Measurements from ENCODE around the gene THAP7.
"Not testable (repeated sequence)": the region's sequence is repeated elsewhere in the genome, so short reads cannot be mapped to it uniquely, and the experiment has no call there.

Gene THAP7

DNA sequence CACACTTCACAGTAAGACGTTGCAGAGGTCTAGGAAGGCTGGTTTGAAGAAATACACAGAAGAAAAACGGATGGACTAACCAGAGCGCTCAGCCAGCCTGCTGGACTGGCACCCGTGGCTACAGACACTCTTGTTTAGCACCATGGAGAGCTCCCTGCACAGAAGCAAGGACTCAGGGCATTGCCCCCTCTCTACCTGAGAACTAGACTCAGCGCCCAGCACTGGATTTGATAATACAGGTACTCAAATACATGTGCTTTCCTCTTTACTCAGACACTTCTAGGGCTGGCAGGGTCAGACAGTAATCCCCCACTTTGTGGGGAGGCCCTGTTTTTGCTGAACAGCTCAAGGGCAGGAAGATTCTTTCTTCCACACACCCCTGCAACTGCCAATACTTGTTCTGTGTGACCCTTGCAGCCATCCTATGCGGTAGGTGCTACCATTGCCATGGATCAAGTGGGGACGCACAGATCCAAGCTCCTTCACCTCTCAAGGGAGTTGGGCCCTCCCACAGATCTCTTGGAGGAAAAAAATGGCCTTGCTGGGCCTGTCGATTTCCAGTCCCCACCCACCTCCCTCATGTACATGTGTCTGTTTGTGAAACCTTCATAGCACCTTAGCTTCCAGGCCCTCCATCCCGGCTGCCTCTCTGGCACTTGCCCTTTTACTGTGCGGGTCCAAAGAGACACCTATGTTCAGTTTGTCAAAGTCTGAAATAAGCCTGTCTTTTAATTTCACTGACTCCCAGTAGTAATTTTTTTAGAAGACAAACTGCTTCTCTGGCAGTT lies 7.9 kb upstream of the THAP7 start:
- H3K4me3 ChIP-seq (replicated peaks; ENCODE audit: low read depth, low read length) = no peak overlapping the region
- TF ChIP-seq, protein P1, sequence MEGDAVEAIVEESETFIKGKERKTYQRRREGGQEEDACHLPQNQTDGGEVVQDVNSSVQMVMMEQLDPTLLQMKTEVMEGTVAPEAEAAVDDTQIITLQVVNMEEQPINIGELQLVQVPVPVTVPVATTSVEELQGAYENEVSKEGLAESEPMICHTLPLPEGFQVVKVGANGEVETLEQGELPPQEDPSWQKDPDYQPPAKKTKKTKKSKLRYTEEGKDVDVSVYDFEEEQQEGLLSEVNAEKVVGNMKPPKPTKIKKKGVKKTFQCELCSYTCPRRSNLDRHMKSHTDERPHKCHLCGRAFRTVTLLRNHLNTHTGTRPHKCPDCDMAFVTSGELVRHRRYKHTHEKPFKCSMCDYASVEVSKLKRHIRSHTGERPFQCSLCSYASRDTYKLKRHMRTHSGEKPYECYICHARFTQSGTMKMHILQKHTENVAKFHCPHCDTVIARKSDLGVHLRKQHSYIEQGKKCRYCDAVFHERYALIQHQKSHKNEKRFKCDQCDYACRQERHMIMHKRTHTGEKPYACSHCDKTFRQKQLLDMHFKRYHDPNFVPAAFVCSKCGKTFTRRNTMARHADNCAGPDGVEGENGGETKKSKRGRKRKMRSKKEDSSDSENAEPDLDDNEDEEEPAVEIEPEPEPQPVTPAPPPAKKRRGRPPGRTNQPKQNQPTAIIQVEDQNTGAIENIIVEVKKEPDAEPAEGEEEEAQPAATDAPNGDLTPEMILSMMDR (IDR thresholded peaks at IDR 0.05; ENCODE audit: low read depth, low read length, missing control alignments) = no peak
- DNase-seq (ENCODE audit: extremely low read depth, low read depth) = no peak

DNA sequence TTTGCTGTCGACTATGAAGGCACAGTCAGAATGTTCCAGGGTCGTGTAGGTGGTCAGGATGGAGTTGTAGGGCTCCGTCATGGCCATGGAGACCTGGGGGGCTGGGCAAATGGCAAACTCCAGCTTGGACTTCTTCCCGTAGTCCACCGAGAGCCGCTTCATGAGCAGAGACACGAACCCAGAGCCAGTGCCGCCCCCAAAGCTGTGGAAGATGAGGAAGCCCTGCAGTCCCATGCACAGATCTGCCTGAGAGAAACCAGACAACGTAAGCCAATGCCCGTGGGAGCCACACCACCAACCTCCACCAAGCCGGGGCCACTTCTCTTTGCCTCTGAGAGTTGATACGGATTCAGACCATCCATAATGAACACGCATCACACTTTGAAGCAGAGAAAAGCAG lies 7.3 kb upstream of the THAP7 start:
- not testable (repeated sequence) for H3K4me3 ChIP-seq (replicated peaks; ENCODE audit: low read depth, low read length)

DNA sequence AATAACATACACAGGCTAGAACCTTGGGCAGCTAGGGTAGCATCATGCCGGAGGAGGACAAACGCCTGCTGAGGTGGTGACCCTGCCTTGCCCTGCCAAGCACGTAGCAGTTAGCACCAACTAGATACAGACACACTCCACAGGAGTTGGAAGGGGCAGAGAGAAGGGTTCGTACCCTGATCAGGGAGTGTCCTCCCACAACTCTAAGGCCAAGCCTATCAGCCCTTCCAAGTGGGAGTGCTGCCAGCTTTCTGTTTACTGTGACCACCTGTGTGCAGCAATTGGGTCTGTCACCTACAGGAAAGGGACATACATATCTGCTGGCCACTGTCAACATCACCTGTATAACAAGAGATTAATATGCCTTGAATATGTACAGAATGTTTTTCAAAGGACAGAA lies 1.9 kb upstream of the THAP7 start:
- TF ChIP-seq, protein P1 (IDR thresholded peaks at IDR 0.05; ENCODE audit: low read depth, low read length, missing control alignments) = no peak
- no peak for DNase-seq (ENCODE audit: extremely low read depth, low read depth)
- no peak overlapping the region; the same call in 1 of the 2 replicates for H3K4me3 ChIP-seq (replicated peaks; ENCODE audit: low read depth, low read length)

More for the DNA sequence above, 7.3 kb upstream of the THAP7 start:
- DNase-seq (ENCODE audit: extremely low read depth, low read depth) = not testable (repeated sequence)

DNA sequence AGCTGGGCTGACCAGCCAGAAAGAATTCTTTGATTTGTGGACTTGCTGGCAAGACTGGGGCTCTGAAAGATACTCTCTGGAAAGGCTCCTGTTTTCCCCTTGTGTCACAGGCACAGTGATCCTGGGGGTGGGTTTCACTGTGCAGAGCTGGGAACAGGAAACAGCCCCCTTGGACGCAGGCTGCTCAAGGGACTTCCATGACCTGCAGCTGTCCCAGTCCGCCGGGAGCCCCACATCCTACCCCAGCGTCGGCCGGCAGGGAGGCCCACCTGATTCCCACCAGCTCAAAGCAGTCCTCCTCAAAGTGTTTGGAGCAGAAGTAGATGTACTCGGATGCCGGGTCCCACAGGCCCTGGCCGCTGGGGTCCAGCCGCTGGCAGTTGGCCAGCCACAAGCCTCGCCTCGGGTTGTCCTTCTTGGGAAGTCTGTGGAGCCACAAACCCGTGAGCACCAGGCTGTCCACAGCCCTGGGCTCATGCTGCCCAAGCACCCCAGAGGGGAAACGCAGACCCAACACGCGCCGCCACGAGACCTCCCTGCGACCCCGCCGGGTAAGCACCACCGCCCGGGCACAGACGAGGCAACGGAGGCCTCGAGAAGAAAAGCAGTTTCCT lies 824 bp downstream of the THAP7 start:
- H3K4me3 ChIP-seq (replicated peaks; ENCODE audit: low read depth, low read length) = peak overlapping the region; percentile 83
- no peak for DNase-seq (ENCODE audit: extremely low read depth, low read depth)
- TF ChIP-seq, protein P1 (IDR thresholded peaks at IDR 0.05; ENCODE audit: low read depth, low read length, missing control alignments) = no peak

DNA sequence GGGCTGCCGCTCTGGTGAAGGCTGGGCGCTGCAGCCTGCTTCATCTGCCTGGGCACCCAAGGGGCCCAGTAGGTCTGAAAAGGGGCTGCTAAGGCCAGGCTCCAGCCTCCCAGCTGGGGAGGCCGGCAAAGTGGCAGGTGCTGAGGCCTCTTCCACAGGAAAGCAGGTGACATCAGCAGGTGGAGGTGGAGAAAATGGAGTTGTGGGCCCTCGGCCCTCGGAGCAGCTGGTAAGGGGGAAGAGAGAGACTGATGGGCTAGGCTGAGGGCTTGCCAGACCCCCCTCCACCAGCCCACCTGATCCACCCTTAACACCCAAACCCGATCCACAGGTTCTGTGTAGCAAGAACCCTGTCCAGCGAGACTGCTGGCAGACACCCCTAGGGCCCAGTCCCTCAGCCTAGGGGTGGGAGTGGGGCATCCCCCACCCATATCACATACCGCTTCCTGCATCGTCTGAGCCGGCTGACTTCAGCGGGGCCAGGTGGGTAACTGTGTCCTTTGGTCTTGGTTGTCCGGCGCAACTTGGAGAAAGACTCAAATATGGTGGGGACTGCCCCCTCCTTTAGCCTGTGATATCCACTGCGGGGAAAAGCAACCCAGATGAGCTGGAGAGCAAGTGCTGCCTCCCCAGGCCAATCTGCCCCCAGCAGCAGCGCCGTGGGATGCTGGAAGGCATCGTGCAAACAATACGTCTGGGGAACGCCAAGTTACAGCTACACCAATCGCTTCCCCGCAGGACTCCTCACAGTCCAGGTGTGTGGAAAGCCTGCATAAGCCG lies 1.5 kb downstream of the THAP7 start:
- no peak for DNase-seq (ENCODE audit: extremely low read depth, low read depth)
- TF ChIP-seq, protein P1 (IDR thresholded peaks at IDR 0.05; ENCODE audit: low read depth, low read length, missing control alignments) = no peak
- H3K4me3 ChIP-seq (replicated peaks; ENCODE audit: low read depth, low read length) = peak overlapping the region; percentile 83

DNA sequence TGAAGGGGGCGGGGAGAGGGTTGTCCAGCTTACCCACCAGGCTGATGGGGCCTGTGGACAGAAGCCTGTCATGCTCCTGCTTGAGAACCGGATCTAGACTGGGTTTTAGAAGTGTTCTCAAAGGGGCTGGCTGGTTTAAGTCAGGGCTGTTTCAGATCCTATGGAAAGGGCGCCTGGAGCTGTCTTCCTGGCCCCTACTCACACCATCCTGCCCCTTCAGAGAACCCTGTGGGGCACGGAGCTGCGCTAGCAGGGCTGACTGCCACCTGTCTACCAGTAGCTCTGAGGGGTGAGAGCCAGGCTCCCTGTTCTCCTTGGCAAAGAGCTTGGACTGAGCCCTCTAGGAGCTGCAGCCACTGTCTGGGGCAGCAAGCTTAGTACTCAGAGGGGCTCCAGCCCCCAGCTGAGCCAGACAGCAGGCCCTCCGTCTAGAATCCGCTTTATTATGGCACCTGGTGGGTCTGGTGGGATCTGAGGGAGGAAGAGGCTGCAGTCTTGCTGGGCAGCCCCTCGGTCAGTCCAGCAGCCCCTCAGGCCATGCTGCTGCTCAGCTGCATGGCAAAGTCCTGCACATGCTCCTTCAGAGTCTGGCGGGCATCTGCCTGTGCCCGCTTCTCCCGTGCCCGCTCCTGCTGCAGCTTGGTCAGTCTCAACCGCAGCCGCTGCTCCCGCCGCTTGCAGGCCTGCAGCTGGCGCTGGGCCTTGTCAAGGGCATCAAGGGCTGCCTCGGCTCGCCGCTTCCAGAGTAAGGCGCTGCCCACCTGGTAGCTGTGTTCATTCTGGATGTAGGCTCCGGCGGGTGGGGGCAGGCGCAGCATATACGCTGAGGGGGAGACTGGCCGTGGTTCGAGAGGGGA lies 2.3 kb downstream of the THAP7 start:
- peak overlapping the region; percentile 83 for H3K4me3 ChIP-seq (replicated peaks; ENCODE audit: low read depth, low read length)
- TF ChIP-seq, protein P1 (IDR thresholded peaks at IDR 0.05; ENCODE audit: low read depth, low read length, missing control alignments) = no peak
- DNase-seq (ENCODE audit: extremely low read depth, low read depth) = no peak

Data from HFF-Myc (cell line).